Central memory CD8-positive, alpha-beta T cell (primary cell): ENCODE data around the gene DPY19L1.
"Not testable (repeated sequence)": the region's sequence is repeated elsewhere in the genome, so short reads cannot be mapped to it uniquely, and the experiment has no call there.

Source experiments
- ATAC-seq: fragments of 150-1000 bp; cut with Tn5 transposase; replicated peaks from 2 replicates; pipeline ENCODE4 v1.10.0; 2022; ENCODE audit warnings: mild to moderate bottlenecking, moderate FRiP score, moderate number of reproducible peaks; ENCODE audit not compliant: poor library complexity, severe bottlenecking; ENCODE audit errors: extremely low read depth
- DNase-seq, 2 donors: peaks; one replicate each; pipeline ENCODE4 v3.0.0; 2021; ENCODE audit warnings: low spot score in 2 of 2
- H3K27ac Mint-ChIP-seq: one replicate; pipeline ENCODE4 v1.8.0; 2022; ENCODE audit warnings: low read depth, mild to moderate bottlenecking, moderate library complexity, mixed read lengths
- H3K27me3 Mint-ChIP-seq: one replicate; pipeline ENCODE4 v1.8.0; 2022; ENCODE audit warnings: mixed read lengths
- H3K36me3 Mint-ChIP-seq: one replicate; pipeline ENCODE4 v1.8.0; 2022; ENCODE audit warnings: mild to moderate bottlenecking, moderate library complexity, mixed read lengths; ENCODE audit not compliant: insufficient read depth
- H3K4me1 Mint-ChIP-seq: one replicate; pipeline ENCODE4 v1.8.0; 2022; ENCODE audit warnings: mixed read lengths
- H3K4me3 Mint-ChIP-seq: one replicate; pipeline ENCODE4 v1.8.0; 2022; ENCODE audit warnings: mild to moderate bottlenecking, moderate library complexity, mixed read lengths
- H3K9me3 Mint-ChIP-seq: one replicate; pipeline ENCODE4 v1.8.0; 2022; ENCODE audit warnings: mixed read lengths

DPY19L1 gene

DNA sequence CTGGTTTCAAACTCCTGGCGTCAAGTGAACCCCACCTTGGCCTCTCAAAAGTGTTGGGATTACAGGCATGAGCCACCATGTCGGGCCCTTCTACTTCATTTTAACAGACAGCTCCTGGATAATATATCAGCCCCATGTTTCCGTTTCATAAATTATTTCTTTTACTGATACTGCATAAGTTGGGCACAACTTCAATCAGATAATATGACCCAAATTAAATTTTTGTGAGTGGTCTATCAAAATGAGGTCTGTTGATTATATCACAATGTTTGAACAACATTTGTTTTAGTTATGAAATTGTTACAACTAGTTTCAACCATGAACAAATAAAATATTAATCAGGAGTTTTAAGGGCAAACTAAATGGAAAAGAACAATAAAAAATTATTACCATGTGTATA is 70.8 kb downstream of the DPY19L1 start:
- H3K27ac Mint-ChIP-seq, H3K9me3 Mint-ChIP-seq, H3K4me1 Mint-ChIP-seq, ATAC-seq, H3K36me3 Mint-ChIP-seq, DNase-seq, H3K4me3 Mint-ChIP-seq, H3K27me3 Mint-ChIP-seq: not testable (repeated sequence)

- ATAC-seq (no peak), DNase-seq (no peak)
- no peaks in the 10 kb centered on the region for H3K27me3 Mint-ChIP-seq
- H3K36me3 Mint-ChIP-seq = peaks cover 1% of the 10 kb centered on the region
- H3K4me1 Mint-ChIP-seq = no peaks in the 10 kb centered on the region
- no peak overlapping the region for H3K27ac Mint-ChIP-seq
- no peaks in the 10 kb centered on the region for H3K9me3 Mint-ChIP-seq
- H3K4me3 Mint-ChIP-seq = no peak overlapping the region
Observed at GRCh38 chr7:34958021-34958420, 79.3 kb downstream of the DPY19L1 start.

GRCh38 chr7:34952822-34953221 is 84.5 kb downstream of the DPY19L1 start:
- ATAC-seq (no peak), DNase-seq (no peak)
- H3K27me3 Mint-ChIP-seq = no peaks in the 10 kb centered on the region
- peaks cover 7% of the 10 kb centered on the region for H3K36me3 Mint-ChIP-seq
- no peaks in the 10 kb centered on the region for H3K9me3 Mint-ChIP-seq
- H3K27ac Mint-ChIP-seq = no peak overlapping the region
- H3K4me3 Mint-ChIP-seq = no peak overlapping the region
- no peaks in the 10 kb centered on the region for H3K4me1 Mint-ChIP-seq

DNA sequence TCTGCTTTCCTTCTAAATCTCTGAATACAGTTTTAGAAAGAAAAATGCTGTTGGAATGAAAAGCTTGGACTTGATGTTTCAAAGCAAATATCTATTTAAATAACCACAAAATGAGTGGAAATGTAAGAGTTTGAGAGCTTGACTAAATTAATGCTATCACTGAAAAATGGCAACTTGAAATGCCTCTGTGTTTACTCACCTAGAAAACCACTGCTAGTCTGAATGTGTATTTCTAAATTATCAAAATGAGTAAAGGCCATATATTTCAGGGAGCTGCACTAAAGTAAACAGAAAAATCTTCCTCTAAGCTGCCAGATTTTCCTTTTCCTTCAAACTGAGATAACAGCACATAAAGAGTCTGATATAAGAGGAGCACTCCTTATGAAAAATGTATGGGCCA is 87.9 kb downstream of the DPY19L1 start:
- Mint-ChIP-seq H3K36me3 (peaks cover 8% of the 10 kb centered on the region), H3K27me3 (no peaks in the 10 kb centered on the region), H3K4me3 (no peak overlapping the region), H3K27ac (no peak overlapping the region), H3K9me3 (no peaks in the 10 kb centered on the region), H3K4me1 (no peaks in the 10 kb centered on the region)
- DNase-seq = no peak
- no peak for ATAC-seq

GRCh38 chr7:34947427-34947826 is 89.9 kb downstream of the DPY19L1 start:
- H3K27ac Mint-ChIP-seq, DNase-seq, H3K36me3 Mint-ChIP-seq, H3K27me3 Mint-ChIP-seq, H3K4me1 Mint-ChIP-seq, H3K4me3 Mint-ChIP-seq, ATAC-seq, H3K9me3 Mint-ChIP-seq: not testable (repeated sequence)

- H3K27ac Mint-ChIP-seq = no peak overlapping the region
- H3K4me1 Mint-ChIP-seq = no peaks in the 10 kb centered on the region
- peaks cover 6% of the 10 kb centered on the region for H3K36me3 Mint-ChIP-seq
- no peaks in the 10 kb centered on the region for H3K9me3 Mint-ChIP-seq
- DNase-seq = no peak
- H3K4me3 Mint-ChIP-seq = no peak overlapping the region
- no peak for ATAC-seq
- no peaks in the 10 kb centered on the region for H3K27me3 Mint-ChIP-seq
Observed at GRCh38 chr7:34946486-34946885, 90.8 kb downstream of the DPY19L1 start.

DNA sequence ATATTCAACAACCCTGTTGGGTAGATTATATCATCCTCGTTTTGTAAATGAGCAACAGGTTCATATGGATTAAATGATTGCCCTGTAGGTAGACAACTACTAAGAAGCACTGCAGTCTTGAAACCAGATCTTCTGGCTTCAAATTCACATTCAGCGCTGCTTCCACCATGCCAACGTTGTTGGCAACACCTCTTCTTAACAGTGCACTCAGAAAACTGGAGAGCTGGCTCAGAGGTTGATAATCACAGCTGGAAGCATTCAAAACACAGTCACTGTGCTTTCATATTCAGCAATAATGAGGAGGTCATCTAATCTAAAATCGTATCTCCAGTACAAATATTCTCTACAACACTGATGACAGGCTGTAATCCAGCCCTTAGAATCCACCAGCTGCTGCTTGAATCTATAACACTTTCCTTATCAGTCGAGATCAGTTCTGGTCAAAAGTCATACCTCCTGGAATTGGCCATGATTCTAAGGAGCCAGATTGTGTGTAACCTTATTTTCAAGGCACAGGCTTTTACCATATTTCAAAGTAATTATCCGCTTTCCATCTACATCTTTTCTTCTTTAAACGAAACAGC is 91.3 kb downstream of the DPY19L1 start:
- H3K4me1 Mint-ChIP-seq, H3K36me3 Mint-ChIP-seq, DNase-seq, ATAC-seq, H3K9me3 Mint-ChIP-seq, H3K27ac Mint-ChIP-seq, H3K27me3 Mint-ChIP-seq, H3K4me3 Mint-ChIP-seq: not testable (repeated sequence)

GRCh38 chr7:34939175-34939574 is 98.1 kb downstream of the DPY19L1 start:
- Mint-ChIP-seq H3K9me3 (no peaks in the 10 kb centered on the region), H3K4me3 (no peak overlapping the region), H3K4me1 (no peaks in the 10 kb centered on the region), H3K36me3 (peaks cover 18% of the 10 kb centered on the region), H3K27ac (no peak overlapping the region), H3K27me3 (no peaks in the 10 kb centered on the region)
- DNase-seq (no peak), ATAC-seq (no peak)

- H3K9me3 Mint-ChIP-seq, H3K4me3 Mint-ChIP-seq, H3K27ac Mint-ChIP-seq, DNase-seq, H3K27me3 Mint-ChIP-seq, ATAC-seq, H3K4me1 Mint-ChIP-seq: not testable (repeated sequence)
- peaks cover 18% of the 10 kb centered on the region for H3K36me3 Mint-ChIP-seq
Observed at GRCh38 chr7:34935735-34936165, 101.5 kb downstream of the DPY19L1 start.

DNA sequence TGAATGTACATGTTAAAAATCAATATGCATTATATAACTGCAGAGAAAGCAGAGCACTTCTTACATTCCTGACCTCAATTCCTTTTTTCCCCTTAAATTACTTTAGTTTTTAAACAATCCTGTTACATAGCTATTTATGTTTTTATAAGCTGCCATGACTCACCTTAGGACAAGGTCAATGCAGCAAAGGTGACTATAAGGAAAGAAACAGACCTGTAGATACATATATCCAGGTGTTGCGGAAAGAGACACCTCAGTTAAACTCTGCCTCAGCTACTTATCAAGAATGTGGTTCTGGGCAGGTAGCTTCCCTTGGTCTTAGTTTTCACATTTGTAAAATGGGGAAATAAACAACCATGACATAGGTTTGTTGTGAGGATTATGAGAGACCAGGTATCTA is 105.5 kb downstream of the DPY19L1 start:
- ATAC-seq (no peak), DNase-seq (no peak)
- Mint-ChIP-seq H3K27me3 (no peaks in the 10 kb centered on the region), H3K9me3 (no peaks in the 10 kb centered on the region), H3K36me3 (peaks cover 1% of the 10 kb centered on the region), H3K27ac (no peak overlapping the region), H3K4me1 (no peaks in the 10 kb centered on the region), H3K4me3 (no peak overlapping the region)

DNA sequence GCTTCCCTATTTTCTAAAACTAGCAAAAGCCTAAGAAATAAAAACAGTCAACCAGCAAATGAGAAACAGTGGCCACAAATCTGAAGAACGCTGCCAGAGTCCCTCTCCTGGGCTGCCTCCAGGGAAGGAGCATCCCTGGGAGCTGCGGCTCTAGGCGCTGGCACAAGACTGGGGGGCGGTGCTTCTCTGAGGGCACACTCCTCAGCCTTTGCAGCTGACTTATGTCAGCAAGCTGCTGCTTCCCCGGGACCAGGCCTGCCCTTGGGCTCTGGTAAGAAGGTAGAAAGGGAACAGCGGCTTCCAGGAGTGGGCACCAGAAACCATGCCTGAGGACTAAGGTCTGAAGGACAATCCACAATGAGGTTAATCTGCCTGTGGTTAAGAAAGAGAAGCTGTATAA is 107.5 kb downstream of the DPY19L1 start:
- H3K27ac Mint-ChIP-seq, H3K36me3 Mint-ChIP-seq, H3K4me3 Mint-ChIP-seq, H3K9me3 Mint-ChIP-seq, H3K4me1 Mint-ChIP-seq, H3K27me3 Mint-ChIP-seq, DNase-seq, ATAC-seq: not testable (repeated sequence)

GRCh38 chr7:34928560-34928959 is 108.7 kb downstream of the DPY19L1 start:
- H3K9me3 Mint-ChIP-seq = no peaks in the 10 kb centered on the region
- H3K4me3 Mint-ChIP-seq = no peak overlapping the region
- no peak for ATAC-seq
- DNase-seq = no peak
- peak overlapping the region; percentile 14 for H3K27ac Mint-ChIP-seq
- H3K4me1 Mint-ChIP-seq = no peaks in the 10 kb centered on the region
- H3K36me3 Mint-ChIP-seq = peaks cover 1% of the 10 kb centered on the region
- H3K27me3 Mint-ChIP-seq = no peaks in the 10 kb centered on the region

DNA sequence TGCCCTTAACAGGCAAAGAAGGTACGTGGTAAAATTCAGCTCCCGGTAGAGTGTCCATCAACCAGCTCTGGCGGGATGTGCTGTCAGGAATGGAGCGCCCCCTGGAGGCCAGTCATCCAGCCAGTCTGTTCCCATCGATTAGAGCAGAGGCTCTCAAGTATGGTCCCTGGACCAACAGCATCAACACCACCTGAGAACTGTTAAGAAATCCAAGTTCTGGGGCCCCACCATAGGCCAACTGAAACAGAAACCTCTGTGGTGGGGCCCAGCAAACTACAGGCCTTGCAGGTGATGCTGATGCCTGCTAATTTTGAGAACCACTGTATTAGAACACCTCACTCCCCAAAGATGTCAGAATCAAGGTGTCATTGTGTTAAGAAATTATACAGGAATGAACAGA is 109.2 kb downstream of the DPY19L1 start:
- no peak for ATAC-seq
- no peak for DNase-seq
- Mint-ChIP-seq H3K4me1 (no peaks in the 10 kb centered on the region), H3K4me3 (no peak overlapping the region), H3K9me3 (no peaks in the 10 kb centered on the region), H3K36me3 (peaks cover 1% of the 10 kb centered on the region), H3K27ac (no peak overlapping the region), H3K27me3 (no peaks in the 10 kb centered on the region)

DNA sequence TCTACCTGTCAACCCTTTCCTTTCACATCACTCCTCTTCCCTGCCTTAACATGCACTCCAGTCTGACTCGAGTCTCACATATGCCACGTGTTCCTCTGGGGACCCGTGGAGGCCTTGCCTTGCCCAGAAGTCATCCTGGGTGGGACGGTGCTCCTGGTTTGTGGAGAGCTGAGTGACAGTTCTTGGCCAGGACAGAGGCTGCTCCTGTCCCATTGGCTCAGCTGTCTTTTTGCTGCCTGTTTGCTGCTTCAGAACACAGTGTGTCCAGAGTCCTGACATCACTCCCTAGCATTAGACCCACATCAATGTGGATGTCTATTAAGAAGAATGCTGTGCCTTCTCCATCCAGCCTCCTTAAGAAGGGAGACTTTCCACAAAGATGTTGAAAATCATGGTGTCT is 116.8 kb downstream of the DPY19L1 start:
- ATAC-seq, H3K4me3 Mint-ChIP-seq, DNase-seq, H3K4me1 Mint-ChIP-seq, H3K27ac Mint-ChIP-seq, H3K36me3 Mint-ChIP-seq, H3K9me3 Mint-ChIP-seq: not testable (repeated sequence)
- H3K27me3 Mint-ChIP-seq = peaks cover 36% of the 10 kb centered on the region
